GM18502 (cell line): ENCODE measurements around the gene FAM20C.
"Not testable (repeated sequence)": the region's sequence is repeated elsewhere in the genome, so short reads cannot be mapped to it uniquely, and the experiment has no call there.

Source experiments
- ATAC-seq: cut with Tn5 transposase; IDR thresholded peaks from one replicate; pipeline ENCODE4 v1.9.1; 2021; ENCODE audit warnings: mild to moderate bottlenecking; ENCODE audit not compliant: unreplicated experiment, poor library complexity

Gene FAM20C

GRCh38 chr7:205115-206010 is 13.0 kb downstream of the FAM20C start:
- ATAC-seq, result no peak

GRCh38 chr7:206351-206750 is 14.0 kb downstream of the FAM20C start:
- ATAC-seq, result not testable (repeated sequence)

GRCh38 chr7:207418-208129 is 15.2 kb downstream of the FAM20C start:
- ATAC-seq, result no peak

- no peak for ATAC-seq
These were observed 15.8 kb downstream of the FAM20C start for GRCh38 chr7:208130-208673.

GRCh38 chr7:208816-209215 is 16.4 kb downstream of the FAM20C start:
- ATAC-seq, result no peak

GRCh38 chr7:209416-209815 is 17.0 kb downstream of the FAM20C start:
- no peak for ATAC-seq

- no peak for ATAC-seq
These were observed 17.5 kb downstream of the FAM20C start for GRCh38 chr7:209906-210305.

- no peak for ATAC-seq
These were observed 18.1 kb downstream of the FAM20C start for GRCh38 chr7:210401-210925.

- no peak for ATAC-seq
These were observed 18.8 kb downstream of the FAM20C start for GRCh38 chr7:211033-211714.

- no peak for ATAC-seq
These were observed 19.3 kb downstream of the FAM20C start for GRCh38 chr7:211715-212058.

GRCh38 chr7:212754-213153 is 20.4 kb downstream of the FAM20C start:
- no peak for ATAC-seq

- no peak for ATAC-seq
These were observed 21.1 kb downstream of the FAM20C start for GRCh38 chr7:213324-213993.

- no peak for ATAC-seq
These were observed 22.2 kb downstream of the FAM20C start for GRCh38 chr7:214410-215212.

GRCh38 chr7:216360-217300 is 24.3 kb downstream of the FAM20C start:
- ATAC-seq, result no peak

GRCh38 chr7:217781-218180 is 25.4 kb downstream of the FAM20C start:
- no peak for ATAC-seq

GRCh38 chr7:218316-218715 is 25.9 kb downstream of the FAM20C start:
- no peak for ATAC-seq

- no peak for ATAC-seq
These were observed 26.7 kb downstream of the FAM20C start for GRCh38 chr7:218896-219580.
